ENCODE data around the gene SPATA24. TPM values are rescaled to one million over a fixed set of nuclear protein-coding genes. Genes with fewer than 3 reads are reported as not detected.
A peak's percentile ranks its signal among the peaks of the same experiment; 100 is the strongest.

The SPATA24 gene
- total RNA-seq, 1 experiment from 2014 or later: 6.5 TPM

- H4K20me1 ChIP-seq (ENCODE audit: insufficient read depth): no peaks in the 10 kb centered on the region
- peak overlapping the region; percentile 93 for H3K27ac ChIP-seq
- ChIA-PET POLR2A (ENCODE audit: unreplicated experiment) (no interaction called here), CTCF (interaction anchor here (0.6 to 0.8 kb wide), 2 partner anchors 9 to 121 kb away, joined by 4 to 12 read pairs; no protein-coding TSS in a partner anchor)
- H3K36me3 ChIP-seq (ENCODE audit: low read depth): no peaks in the 10 kb centered on the region
- H2AFZ ChIP-seq: no peak overlapping the region
- no peaks in the 10 kb centered on the region for H3K9me2 ChIP-seq (ENCODE audit: insufficient read depth)
- no peaks in the 10 kb centered on the region for H3K27me3 ChIP-seq (ENCODE audit: insufficient read depth, low read depth)
- peaks cover 38% of the 10 kb centered on the region for H3K4me1 ChIP-seq (replicated peaks; ENCODE audit: insufficient read depth)
- intact Hi-C loops (cut with micrococcal nuclease; ENCODE audit: unreplicated experiment): loop anchor here (5.0 kb wide), 1 partner anchor 49 kb away; the partner anchor contains the start of gene PAIP2
- H3K4me3 ChIP-seq: peak overlapping the region; percentile 13; the same call in 1 of the 2 replicates
- H3F3A ChIP-seq (ENCODE audit: insufficient read depth, low read depth): peaks cover 31% of the 10 kb centered on the region
- TF ChIP-seq EZH2 (IDR thresholded peaks at IDR 0.05; ENCODE audit: low read depth) (no peak), CTCF (conservative IDR thresholded peaks at IDR 0.05) (no peak)
- H3K79me2 ChIP-seq (ENCODE audit: low read depth): no peaks in the 10 kb centered on the region
- H3K4me2 ChIP-seq: peak overlapping the region; percentile 69
- H3K9me3 ChIP-seq (ENCODE audit: insufficient read depth, low read depth): no peaks in the 10 kb centered on the region
- BruUV-seq (replicated peaks): no TSS peak
- no peak for DNase-seq
Observed at GRCh38 chr5:139390639-139391569, 13.0 kb downstream of the SPATA24 start.

GRCh38 chr5:139389701-139390638, 13.9 kb downstream of the SPATA24 start, which contains the start of gene MZB1:
TSS of gene MZB1 (minus strand) at chr5:139389913. CDS start at chr5:139389856, 57 bp downstream.
- H3K27ac ChIP-seq: peak within 1 kb of the TSS; percentile 93
- ChIA-PET POLR2A (ENCODE audit: unreplicated experiment) (no interaction called here), CTCF (interaction anchor here (0.8 kb wide), 1 partner anchor 8 kb away, joined by 12 read pairs; no protein-coding TSS in a partner anchor)
- intact Hi-C loops (cut with micrococcal nuclease; ENCODE audit: unreplicated experiment): loop anchor here (5.0 kb wide), 1 partner anchor 48 kb away; the partner anchor contains the start of gene PAIP2
- no peaks in the 10 kb centered on the region for H3K36me3 ChIP-seq (ENCODE audit: low read depth)
- peaks cover 37% of the 10 kb centered on the region for H3F3A ChIP-seq (ENCODE audit: insufficient read depth, low read depth)
- H3K79me2 ChIP-seq (ENCODE audit: low read depth): no peaks in the 10 kb centered on the region
- H3K4me2 ChIP-seq: peak within 1 kb of the TSS; percentile 69
- no peak for TF ChIP-seq EZH2 (IDR thresholded peaks at IDR 0.05; ENCODE audit: low read depth)
- TF ChIP-seq CTCF (conservative IDR thresholded peaks at IDR 0.05): no peak
- no TSS peak for BruUV-seq (replicated peaks)
- H3K27me3 ChIP-seq (ENCODE audit: insufficient read depth, low read depth): no peaks in the 10 kb centered on the region
- H3K4me1 ChIP-seq (replicated peaks; ENCODE audit: insufficient read depth): peaks cover 40% of the 10 kb centered on the region
- no peaks in the 10 kb centered on the region for H3K9me3 ChIP-seq (ENCODE audit: insufficient read depth, low read depth)
- no peaks in the 10 kb centered on the region for H3K9me2 ChIP-seq (ENCODE audit: insufficient read depth)
- DNase-seq: no peak
- H3K4me3 ChIP-seq: no peak within 1 kb of the TSS
- H2AFZ ChIP-seq: no peak within 1 kb of the TSS
- H4K20me1 ChIP-seq (ENCODE audit: insufficient read depth): no peaks in the 10 kb centered on the region
